OCI-LY7 (cell line): ENCODE data around the gene FBN1. TPM values are rescaled to one million over a fixed set of nuclear protein-coding genes. Genes with fewer than 3 reads are reported as not detected.

ENCODE experiments used
- BruUV-seq: library from RNA; stranded (reverse); fragments of 400-500 nt; replicated peaks from 2 replicates; lab custom pipeline; 2021; lab: Mats Ljungman, UMichigan
- CTCF ChIA-PET: fragments of 300-600 bp; sonication (Branson Sonifier 250); formaldehyde crosslinking; loops from one replicate; lab custom pipeline; 2022; ENCODE audit warnings: antibody characterized with exemption; ENCODE audit not compliant: unreplicated experiment; lab: Charles Lee
- POLR2A ChIA-PET: fragments of 300-600 bp; sonication (Branson Sonifier 250); formaldehyde crosslinking; loops from one replicate; lab custom pipeline; 2022; ENCODE audit warnings: antibody characterized with exemption; lab: Charles Lee
- DNase-seq: peaks from one replicate; pipeline ENCODE4 v3.0.0-alpha.2; 2015; ENCODE audit warnings: low spot score
- H2AFZ ChIP-seq: fragments of 200-600 bp; sonication (generic), shearing (Covaris generic); 2 replicates; pipeline ENCODE4 v1.6.1; 2014; ENCODE audit warnings: mild to moderate bottlenecking, antibody characterized with exemption, low read length, moderate library complexity
- H3K27ac ChIP-seq: fragments of 200-600 bp; sonication (generic); 2 replicates; pipeline ENCODE4 v1.5.1; 2014; ENCODE audit warnings: mixed run types, low read depth, mild to moderate bottlenecking, moderate library complexity, low read length, inconsistent platforms; ENCODE audit not compliant: poor library complexity, severe bottlenecking
- H3K36me3 ChIP-seq: fragments of 200-600 bp; sonication (generic); 2 replicates; pipeline ENCODE4 v1.6.1; 2014; ENCODE audit warnings: mild to moderate bottlenecking, antibody characterized with exemption, low read length, moderate library complexity, mixed read lengths; ENCODE audit not compliant: insufficient read depth
- H3K4me1 ChIP-seq: fragments of 200-600 bp; sonication (generic); 2 replicates; pipeline ENCODE4 v1.5.1; 2014; ENCODE audit warnings: mild to moderate bottlenecking, low read length; ENCODE audit not compliant: insufficient read depth, poor library complexity, severe bottlenecking
- H3K4me2 ChIP-seq: fragments of 200-600 bp; sonication (generic); 2 replicates; pipeline ENCODE4 v1.6.1; 2014; ENCODE audit warnings: mild to moderate bottlenecking, low read length
- H3K4me3 ChIP-seq: fragments of 200-600 bp; sonication (generic); 2 replicates; pipeline ENCODE4 v1.5.1; 2014; ENCODE audit warnings: mild to moderate bottlenecking, low read depth, low read length; ENCODE audit not compliant: poor library complexity, severe bottlenecking
- H3K79me2 ChIP-seq: fragments of 200-600 bp; sonication (generic); 2 replicates; pipeline ENCODE4 v1.6.1; 2016; ENCODE audit warnings: low read depth, mild to moderate bottlenecking, low read length, moderate library complexity, mixed read lengths; ENCODE audit not compliant: insufficient read depth
- H3K9me2 ChIP-seq: fragments of 200-600 bp; sonication (generic); 2 replicates; pipeline ENCODE4 v1.6.1; 2016; ENCODE audit warnings: mild to moderate bottlenecking, low read length, mixed read lengths; ENCODE audit not compliant: insufficient read depth
- H3K9me3 ChIP-seq: fragments of 200-600 bp; sonication (generic); 2 replicates; pipeline ENCODE4 v1.6.1; 2014; ENCODE audit warnings: mild to moderate bottlenecking, mixed run types, low read length, mixed read lengths
- H4K20me1 ChIP-seq: fragments of 200-600 bp; sonication (generic); 2 replicates; pipeline ENCODE4 v1.6.1; 2014; ENCODE audit warnings: mild to moderate bottlenecking, antibody characterized with exemption, low read length, moderate library complexity, mixed read lengths; ENCODE audit not compliant: insufficient read depth
- CTCF ChIP-seq: fragments of 200-600 bp; sonication (generic); conservative IDR thresholded peaks from 2 replicates; pipeline ENCODE4 v1.5.1; 2014; ENCODE audit warnings: mild to moderate bottlenecking, antibody characterized with exemption, low read length, moderate library complexity, mixed read lengths
- EZH2phosphoT487 ChIP-seq: fragments of 200-600 bp; sonication (generic); IDR thresholded peaks from 2 replicates; pipeline ENCODE4 v1.6.1; 2018; ENCODE audit warnings: low read depth, borderline replicate concordance, mild to moderate bottlenecking, mixed run types, antibody characterized with exemption, low read length, moderate library complexity, mixed read lengths
- intact Hi-C: fragments of 100-400 bp; cut with micrococcal nuclease; formaldehyde crosslinking; loops from one replicate; pipeline ENCODE4 v1.10.0; 2022; ENCODE audit not compliant: unreplicated experiment
- total RNA-seq, 2 experiments: library from RNA; depleted of rRNA in 1 of 2; stranded (reverse); fragments of >200 nt in 1 of 2; shearing (Covaris generic) in 1 of 2; gene quantifications; 2 replicates each; pipeline ENCODE4 v1.2.3, GENCODE V29; 2014 to 2022

The FBN1 gene
- total RNA-seq, 2 experiments from 2014 or later: 0.68 to 1.0 TPM

- DNase-seq: no peak
- POLR2A ChIA-PET: no interaction called here
- no peaks in the 10 kb centered on the region for H3K79me2 ChIP-seq
- H3K36me3 ChIP-seq: no peaks in the 10 kb centered on the region
- H2AFZ ChIP-seq: no peak overlapping the region
- no peaks in the 10 kb centered on the region for H3K4me1 ChIP-seq
- H4K20me1 ChIP-seq: no peaks in the 10 kb centered on the region
- intact Hi-C loops: no loop called here
- TF ChIP-seq EZH2phosphoT487: no peak
- TF ChIP-seq CTCF: no peak
- H3K4me2 ChIP-seq: no peak overlapping the region
- BruUV-seq: no TSS peak
- no peak overlapping the region for H3K4me3 ChIP-seq
- H3K9me2 ChIP-seq: no peaks in the 10 kb centered on the region; the same call in 1 of the 2 replicates
- H3K27ac ChIP-seq: no peak overlapping the region
- H3K9me3 ChIP-seq: no peaks in the 10 kb centered on the region
- CTCF ChIA-PET: no interaction called here
Measured at GRCh38 chr15:48385031-48385830, 260.3 kb downstream of the FBN1 start.

GRCh38 chr15:48384616-48385015, 260.9 kb downstream of the FBN1 start:
- TF ChIP-seq CTCF (no peak), EZH2phosphoT487 (no peak)
- Histone ChIP-seq H3K27ac (no peak overlapping the region), H3K9me2 (no peaks in the 10 kb centered on the region; the same call in 1 of the 2 replicates), H3K4me3 (no peak overlapping the region), H3K4me1 (no peaks in the 10 kb centered on the region), H3K36me3 (no peaks in the 10 kb centered on the region), H3K79me2 (no peaks in the 10 kb centered on the region), H4K20me1 (no peaks in the 10 kb centered on the region), H2AFZ (no peak overlapping the region), H3K9me3 (no peaks in the 10 kb centered on the region), H3K4me2 (no peak overlapping the region)
- intact Hi-C loops: no loop called here
- POLR2A ChIA-PET: no interaction called here
- no TSS peak for BruUV-seq
- DNase-seq: no peak
- CTCF ChIA-PET: no interaction called here

- Histone ChIP-seq H3K36me3 (no peaks in the 10 kb centered on the region), H3K9me2 (no peaks in the 10 kb centered on the region; the same call in 1 of the 2 replicates), H3K27ac (no peak overlapping the region), H3K9me3 (no peaks in the 10 kb centered on the region), H4K20me1 (no peaks in the 10 kb centered on the region), H3K4me3 (no peak overlapping the region), H2AFZ (no peak overlapping the region), H3K4me1 (no peaks in the 10 kb centered on the region), H3K79me2 (no peaks in the 10 kb centered on the region), H3K4me2 (no peak overlapping the region)
- intact Hi-C loops: no loop called here
- POLR2A ChIA-PET: no interaction called here
- no peak for DNase-seq
- TF ChIP-seq EZH2phosphoT487: no peak
- CTCF ChIA-PET: no interaction called here
- BruUV-seq: no TSS peak
Measured at GRCh38 chr15:48383031-48383430, 262.5 kb downstream of the FBN1 start.
